Measurements from ENCODE around the gene FAM20A.
A peak's percentile ranks its signal among the peaks of the same experiment; 100 is the strongest.

FAM20A gene

GRCh38 chr17:68512960-68513474 lies 88.2 kb downstream of the FAM20A start:
- peaks cover 58% of the 10 kb centered on the region for H3K79me2 ChIP-seq (ENCODE audit: insufficient read depth, low read length)
- H2AFZ ChIP-seq (ENCODE audit: low read length), result 0 out of 2 replicates have a peak overlapping the region, but pooled peaks have one; percentile 19

DNA sequence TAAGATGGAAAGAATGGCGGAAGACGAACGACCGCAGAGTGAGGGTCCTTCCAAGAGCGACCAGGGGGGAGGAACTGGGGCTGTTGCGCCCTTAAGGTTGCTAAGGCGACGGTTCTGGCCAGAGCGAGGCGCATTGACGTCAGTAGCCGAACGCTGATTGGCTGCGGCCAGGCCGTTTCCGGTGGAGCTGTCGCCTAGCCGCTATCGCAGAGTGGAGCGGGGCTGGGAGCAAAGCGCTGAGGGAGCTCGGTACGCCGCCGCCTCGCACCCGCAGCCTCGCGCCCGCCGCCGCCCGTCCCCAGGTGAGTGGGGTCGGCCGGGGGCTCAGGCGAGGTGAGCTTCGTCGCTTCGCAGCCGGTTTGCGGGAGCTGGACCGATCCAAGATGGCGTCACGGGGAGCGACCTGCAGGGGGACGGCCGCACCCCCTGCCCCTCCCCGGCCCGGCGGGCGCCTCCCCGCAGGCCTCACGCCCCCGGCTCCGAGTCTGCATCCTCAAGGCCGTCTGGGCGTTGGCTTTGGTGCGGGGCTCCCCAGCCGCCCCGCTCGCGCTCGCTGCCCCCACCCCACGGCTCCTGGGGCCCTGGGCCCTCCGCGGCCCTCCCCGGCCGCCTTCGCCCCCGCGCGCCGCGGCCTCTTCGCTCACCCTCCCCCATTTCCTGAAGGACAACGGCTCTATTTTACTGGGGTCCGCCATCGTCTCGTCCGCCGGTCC lies 88.8 kb downstream of the FAM20A start, which contains the start of gene PRKAR1A:
Gene PRKAR1A (plus strand): TSS at position 184 of the 713 bp plus-strand sequence. CDS start 2,970 bp downstream, outside the sequence.
- Histone ChIP-seq H3K4me1 (ENCODE audit: insufficient read depth, low read length, poor library complexity, severe bottlenecking) (peaks cover 52% of the 10 kb centered on the region), H3K9me2 (replicated peaks; ENCODE audit: low read depth, low read length) (no peaks in the 10 kb centered on the region), H3K4me3 (ENCODE audit: low read length, poor library complexity, severe bottlenecking) (peak within 1 kb of the TSS; percentile 90), H3K9ac (ENCODE audit: low read depth, low read length, poor library complexity, severe bottlenecking) (peak within 1 kb of the TSS; percentile 89), H4K20me1 (ENCODE audit: insufficient read depth, low read length, poor library complexity, severe bottlenecking) (peaks cover 47% of the 10 kb centered on the region), H2AFZ (ENCODE audit: low read length) (peak within 1 kb of the TSS; percentile 100), H3K4me2 (ENCODE audit: low read depth, low read length, poor library complexity, severe bottlenecking) (peak within 1 kb of the TSS; percentile 85), H3K9me3 (ENCODE audit: insufficient read depth, low read depth, low read length) (no peaks in the 10 kb centered on the region), H3K79me2 (ENCODE audit: insufficient read depth, low read length) (peaks cover 52% of the 10 kb centered on the region), H3F3A (ENCODE audit: low read depth) (no peaks in the 10 kb centered on the region), H3K36me3 (ENCODE audit: insufficient read depth, low read length) (peaks cover 21% of the 10 kb centered on the region), H3K27me3 (ENCODE audit: insufficient read depth, low read length, poor library complexity, severe bottlenecking) (no peaks in the 10 kb centered on the region)
- TF ChIP-seq CTCF (conservative IDR thresholded peaks at IDR 0.05; ENCODE audit: low read length) (no peak), EZH2phosphoT487 (IDR thresholded peaks at IDR 0.05; ENCODE audit: borderline replicate concordance) (no peak)

More at GRCh38 chr17:68512960-68513474, 88.2 kb downstream of the FAM20A start:
- Histone ChIP-seq H3K9ac (ENCODE audit: low read depth, low read length, poor library complexity, severe bottlenecking) (peak overlapping the region; percentile 89), H3K9me3 (ENCODE audit: insufficient read depth, low read depth, low read length) (no peaks in the 10 kb centered on the region), H3K4me3 (ENCODE audit: low read length, poor library complexity, severe bottlenecking) (peak overlapping the region; percentile 90), H3K4me2 (ENCODE audit: low read depth, low read length, poor library complexity, severe bottlenecking) (peak overlapping the region; percentile 85), H3K4me1 (ENCODE audit: insufficient read depth, low read length, poor library complexity, severe bottlenecking) (peaks cover 52% of the 10 kb centered on the region), H3K9me2 (replicated peaks; ENCODE audit: low read depth, low read length) (no peaks in the 10 kb centered on the region), H4K20me1 (ENCODE audit: insufficient read depth, low read length, poor library complexity, severe bottlenecking) (peaks cover 47% of the 10 kb centered on the region), H3K27me3 (ENCODE audit: insufficient read depth, low read length, poor library complexity, severe bottlenecking) (no peaks in the 10 kb centered on the region), H3K36me3 (ENCODE audit: insufficient read depth, low read length) (peaks cover 27% of the 10 kb centered on the region), H3F3A (ENCODE audit: low read depth) (no peaks in the 10 kb centered on the region)
- no peak for TF ChIP-seq EZH2phosphoT487 (IDR thresholded peaks at IDR 0.05; ENCODE audit: borderline replicate concordance)
- TF ChIP-seq CTCF (conservative IDR thresholded peaks at IDR 0.05; ENCODE audit: low read length), result no peak

DNA sequence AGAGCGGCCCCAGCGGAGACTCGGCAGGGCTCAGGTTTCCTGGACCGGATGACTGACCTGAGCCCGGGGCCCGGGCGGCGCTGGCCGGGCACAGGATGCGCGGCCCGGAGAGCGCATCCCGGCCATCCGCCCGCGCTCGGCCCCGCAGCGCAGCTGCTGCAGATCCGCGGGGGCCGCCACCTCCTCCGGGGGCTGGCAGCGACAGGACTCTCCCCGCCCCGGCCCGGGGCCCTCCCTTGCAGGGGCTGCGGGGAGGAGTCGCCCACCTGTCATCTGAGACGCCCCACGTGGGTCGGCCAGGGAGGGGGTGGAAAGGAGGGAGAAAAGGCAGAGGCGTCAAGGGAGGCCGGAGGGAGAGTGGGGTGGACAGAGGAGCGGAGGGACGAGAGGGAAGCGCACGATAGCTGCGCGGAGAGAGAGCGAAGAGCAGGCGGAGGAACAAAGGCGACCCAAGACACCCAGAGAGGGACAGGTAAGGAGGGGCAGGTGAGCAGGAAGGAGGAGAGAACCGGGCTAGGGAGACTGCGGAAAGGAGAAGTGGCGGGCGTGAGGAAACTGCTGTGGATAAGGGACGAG lies 89.4 kb downstream of the FAM20A start:
- Histone ChIP-seq H3K36me3 (ENCODE audit: insufficient read depth, low read length) (peaks cover 15% of the 10 kb centered on the region), H3F3A (ENCODE audit: low read depth) (no peaks in the 10 kb centered on the region)

More for the DNA sequence above, 89.4 kb downstream of the FAM20A start:
- TF ChIP-seq CTCF (conservative IDR thresholded peaks at IDR 0.05; ENCODE audit: low read length) (no peak), EZH2phosphoT487 (IDR thresholded peaks at IDR 0.05; ENCODE audit: borderline replicate concordance) (no peak)
- Histone ChIP-seq H3K4me3 (ENCODE audit: low read length, poor library complexity, severe bottlenecking) (peak overlapping the region; percentile 90), H3K9me2 (replicated peaks; ENCODE audit: low read depth, low read length) (no peaks in the 10 kb centered on the region), H3K27me3 (ENCODE audit: insufficient read depth, low read length, poor library complexity, severe bottlenecking) (no peaks in the 10 kb centered on the region), H3K9ac (ENCODE audit: low read depth, low read length, poor library complexity, severe bottlenecking) (peak overlapping the region; percentile 89), H3K9me3 (ENCODE audit: insufficient read depth, low read depth, low read length) (no peaks in the 10 kb centered on the region), H3K4me1 (ENCODE audit: insufficient read depth, low read length, poor library complexity, severe bottlenecking) (peaks cover 52% of the 10 kb centered on the region), H3K4me2 (ENCODE audit: low read depth, low read length, poor library complexity, severe bottlenecking) (peak overlapping the region; percentile 85), H3K79me2 (ENCODE audit: insufficient read depth, low read length) (peaks cover 46% of the 10 kb centered on the region), H4K20me1 (ENCODE audit: insufficient read depth, low read length, poor library complexity, severe bottlenecking) (peaks cover 41% of the 10 kb centered on the region), H2AFZ (ENCODE audit: low read length) (peak overlapping the region; percentile 100)
